Fibroblast of pulmonary artery (primary cell): Measurements from ENCODE around the gene ARID1B.

Source experiments
- DNase-seq: peaks from one replicate; pipeline ENCODE4 v3.0.0-alpha.2; 2010; ENCODE audit warnings: low read depth
- H3K4me3 ChIP-seq: replicated peaks from 2 replicates; pipeline ENCODE4 v1.5.1; 2011; ENCODE audit warnings: low read depth, mild to moderate bottlenecking, control low read depth, low read length, moderate library complexity
- CTCF ChIP-seq: IDR thresholded peaks from 2 replicates; pipeline ENCODE4 v1.5.1; 2011; ENCODE audit warnings: mild to moderate bottlenecking, control low read depth, low read length, inconsistent platforms; ENCODE audit errors: missing control alignments

Gene ARID1B

DNA sequence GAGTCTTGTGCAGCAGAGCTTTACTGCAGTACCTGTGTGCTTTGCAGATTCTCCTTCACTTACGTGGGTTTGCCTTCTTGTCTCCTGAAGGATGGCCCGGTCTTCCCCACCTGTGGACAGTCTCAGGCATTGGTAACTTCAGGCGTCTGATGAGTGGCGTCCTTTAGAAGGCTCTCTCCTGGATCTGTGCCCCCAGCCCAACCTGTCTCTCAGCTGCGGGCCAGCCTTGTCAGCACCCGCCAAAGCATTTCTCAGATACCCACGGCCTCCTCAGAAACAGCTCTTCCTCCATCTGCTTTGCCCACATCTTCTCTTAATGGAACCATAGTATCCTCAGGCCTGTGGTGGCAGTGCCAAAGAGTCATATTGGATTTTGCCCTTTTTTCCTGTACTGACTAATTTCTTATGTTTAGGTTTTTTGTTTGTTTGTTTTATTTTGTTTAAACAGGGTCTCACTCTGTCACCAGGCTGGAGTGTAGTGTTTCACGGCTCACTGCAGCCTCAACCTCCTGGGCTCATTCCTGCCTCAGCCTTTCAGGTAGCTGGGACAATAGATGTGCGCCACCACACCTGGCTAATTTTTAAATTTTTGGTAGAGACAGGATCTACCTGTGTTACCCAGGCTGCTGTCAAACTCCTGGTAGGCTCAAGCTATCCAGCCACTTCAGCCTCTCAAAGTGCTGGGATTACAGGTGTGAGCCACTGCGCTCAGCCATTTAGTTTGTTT lies 96.6 kb downstream of the ARID1B start:
- TF ChIP-seq CTCF, result no peak
- DNase-seq, result no peak
- no peak overlapping the region for H3K4me3 ChIP-seq

DNA sequence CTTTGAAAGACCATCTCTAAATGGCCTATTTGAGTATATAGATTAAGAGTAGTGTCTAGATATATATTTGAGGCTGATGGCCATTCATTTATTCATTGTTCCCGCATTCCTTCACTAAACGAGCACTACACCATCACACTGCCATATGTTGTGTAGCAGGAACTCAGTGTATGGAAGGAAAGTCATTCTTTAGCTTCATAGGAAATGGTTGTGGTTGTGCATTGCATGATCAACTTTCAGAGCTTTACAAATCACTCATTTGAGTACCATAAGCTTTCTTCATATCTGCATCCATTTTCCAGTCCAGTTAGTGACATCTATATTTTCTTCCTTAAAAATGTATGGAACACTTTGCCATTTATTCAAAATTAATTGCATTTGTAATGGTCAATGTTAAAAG lies 97.9 kb downstream of the ARID1B start:
- no peak for TF ChIP-seq CTCF
- no peak for DNase-seq
- no peak overlapping the region for H3K4me3 ChIP-seq

GRCh38 chr6:156876302-156876701 lies 99.1 kb downstream of the ARID1B start:
- no peak for DNase-seq
- no peak overlapping the region for H3K4me3 ChIP-seq
- peak; percentile 17 for TF ChIP-seq CTCF

DNA sequence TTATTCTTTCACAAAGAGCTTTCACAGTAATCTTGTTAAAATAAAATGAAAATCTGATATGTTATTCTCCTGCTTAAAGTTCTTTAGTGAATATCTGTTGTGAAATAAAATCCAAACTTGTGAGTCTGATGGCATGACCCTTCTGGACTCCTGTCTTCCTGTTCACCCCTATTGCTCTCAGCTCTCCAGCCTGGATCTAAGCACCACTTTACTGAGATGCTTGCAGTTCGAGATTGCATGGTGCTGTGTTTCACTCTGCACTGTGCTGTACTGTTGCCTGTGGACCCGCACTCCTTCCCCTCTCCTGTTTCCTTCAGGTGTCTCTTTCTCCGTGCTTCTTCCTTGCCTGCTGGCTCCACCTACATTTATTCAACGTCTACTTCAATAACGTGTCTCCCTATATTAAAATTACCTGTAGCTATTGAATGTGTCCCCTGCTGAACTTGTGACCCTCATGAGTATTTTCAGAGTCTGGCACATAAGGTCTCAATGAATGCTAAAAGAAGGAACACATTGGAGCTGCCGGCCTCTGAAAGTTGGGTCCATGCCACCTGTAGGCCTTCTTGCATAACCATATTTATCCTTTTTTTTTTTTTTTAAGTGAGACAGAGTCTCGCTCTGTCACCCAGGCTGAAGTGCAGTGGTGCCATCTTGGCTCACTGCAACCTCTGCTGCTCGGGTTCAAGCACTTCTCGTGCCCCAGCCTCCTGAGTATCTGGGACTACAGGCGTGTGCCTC lies 100.1 kb downstream of the ARID1B start:
- no peak for DNase-seq
- no peak for TF ChIP-seq CTCF
- H3K4me3 ChIP-seq, result no peak overlapping the region

GRCh38 chr6:156878681-156879080 lies 101.5 kb downstream of the ARID1B start:
- DNase-seq, result no peak
- H3K4me3 ChIP-seq, result no peak overlapping the region
- TF ChIP-seq CTCF, result no peak

- TF ChIP-seq CTCF, result no peak
- no peak overlapping the region for H3K4me3 ChIP-seq
- DNase-seq, result no peak
These were observed 102.0 kb downstream of the ARID1B start for GRCh38 chr6:156879186-156879585.
